Large intestine (tissue), 3 donors: Measurements from ENCODE around the gene TSR3. TPM values are rescaled to one million over a fixed set of nuclear protein-coding genes. Genes with fewer than 3 reads are reported as not detected.

Experiments used
- DNase-seq, 2 donors: peaks; one replicate each; pipeline versions ENCODE4 v3.0.0 to v3.0.0-alpha.2; 2013
- H3K27ac ChIP-seq: one replicate; pipeline ENCODE4 v1.5.1; 2013; ENCODE audit warnings: low read length
- H3K27me3 ChIP-seq: 2 replicates; pipeline ENCODE4 v1.6.1; 2013; ENCODE audit warnings: low read length; ENCODE audit not compliant: control insufficient read depth, insufficient read depth
- H3K36me3 ChIP-seq: 2 replicates; pipeline ENCODE4 v1.6.1; 2013; ENCODE audit warnings: low read length; ENCODE audit not compliant: control insufficient read depth, insufficient read depth
- H3K4me1 ChIP-seq: one replicate; pipeline ENCODE4 v1.6.1; 2013; ENCODE audit warnings: low read length; ENCODE audit not compliant: control insufficient read depth, insufficient read depth
- H3K4me3 ChIP-seq: one replicate; pipeline ENCODE4 v1.5.1; 2013; ENCODE audit warnings: low read length
- H3K9me3 ChIP-seq: one replicate; pipeline ENCODE4 v1.6.1; 2013; ENCODE audit warnings: mild to moderate bottlenecking, low read depth, low read length, moderate library complexity; ENCODE audit not compliant: control insufficient read depth
- WGBS: methylation state at CpG from one replicate; pipeline ENCODE4 v1.1.5; 2013; ENCODE audit warnings: low lambda C conversion rate; ENCODE audit not compliant: insufficient coverage; 5-methylcytosine and 5-hydroxymethylcytosine counted together
- polyA plus RNA-seq: library from polyadenylated mRNA; unstranded; fragments of 120-200 nt; gene quantifications from one replicate; pipeline ENCODE4 v1.2.1, GENCODE V29; 2013

Gene TSR3
- polyA plus RNA-seq, 1 donor, result 40.0 TPM

DNA sequence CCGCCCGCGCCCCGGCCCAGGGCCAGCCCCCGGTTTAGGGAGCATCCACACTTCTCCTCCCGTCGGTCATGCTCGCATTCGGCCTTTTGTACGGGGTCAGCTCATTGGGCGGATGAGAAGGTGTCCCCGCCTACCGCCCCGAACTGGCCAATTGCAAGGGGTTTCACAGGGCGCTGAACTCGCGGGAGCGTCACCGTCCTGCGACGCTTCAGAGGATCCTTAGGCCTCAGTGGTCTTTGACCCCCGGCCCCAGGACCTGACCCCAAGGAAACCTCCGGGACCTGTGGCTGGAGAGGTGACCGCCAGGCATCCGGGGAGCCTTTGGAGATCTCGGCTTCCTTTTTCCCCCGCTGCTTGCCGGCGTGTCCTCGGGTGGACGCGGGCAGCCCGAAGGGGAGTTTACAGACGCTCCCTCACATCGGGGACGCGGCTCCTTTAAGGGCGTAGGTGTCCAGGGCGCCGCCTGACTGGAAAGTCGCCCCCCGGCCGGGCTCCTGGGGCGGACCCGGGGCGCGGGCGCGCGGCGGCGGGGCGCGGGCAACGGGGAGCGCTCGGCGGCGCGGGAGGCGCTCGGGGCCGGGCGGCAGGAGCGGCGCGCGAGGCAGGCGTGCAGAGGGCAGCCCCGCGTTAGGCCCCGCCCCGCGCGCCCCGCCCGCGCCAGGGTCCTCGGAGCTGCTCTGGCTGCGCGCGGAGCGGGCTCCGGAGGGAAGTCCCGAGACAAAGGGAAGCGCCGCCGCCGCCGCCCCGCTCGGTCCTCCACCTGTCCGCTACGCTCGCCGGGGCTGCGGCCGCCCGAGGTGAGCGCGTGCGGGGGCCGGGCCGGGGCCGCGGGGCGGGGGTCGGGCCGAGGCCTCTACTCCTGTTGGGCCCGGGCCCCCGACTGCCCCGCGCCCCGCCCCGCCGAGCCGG lies 42.4 kb downstream of the TSR3 start, which contains the start of gene UBE2I:
TSS of gene UBE2I (plus strand) at position 660 of the 909 bp plus-strand sequence. CDS start 4,395 bp downstream, outside the sequence.
- DNase-seq, result peak; percentile 97 to 100
- no CpG with 5 or more reads among the region's 117 CpGs for WGBS
- H3K9me3 ChIP-seq, result peaks cover 6% of the 10 kb centered on the region

DNA sequence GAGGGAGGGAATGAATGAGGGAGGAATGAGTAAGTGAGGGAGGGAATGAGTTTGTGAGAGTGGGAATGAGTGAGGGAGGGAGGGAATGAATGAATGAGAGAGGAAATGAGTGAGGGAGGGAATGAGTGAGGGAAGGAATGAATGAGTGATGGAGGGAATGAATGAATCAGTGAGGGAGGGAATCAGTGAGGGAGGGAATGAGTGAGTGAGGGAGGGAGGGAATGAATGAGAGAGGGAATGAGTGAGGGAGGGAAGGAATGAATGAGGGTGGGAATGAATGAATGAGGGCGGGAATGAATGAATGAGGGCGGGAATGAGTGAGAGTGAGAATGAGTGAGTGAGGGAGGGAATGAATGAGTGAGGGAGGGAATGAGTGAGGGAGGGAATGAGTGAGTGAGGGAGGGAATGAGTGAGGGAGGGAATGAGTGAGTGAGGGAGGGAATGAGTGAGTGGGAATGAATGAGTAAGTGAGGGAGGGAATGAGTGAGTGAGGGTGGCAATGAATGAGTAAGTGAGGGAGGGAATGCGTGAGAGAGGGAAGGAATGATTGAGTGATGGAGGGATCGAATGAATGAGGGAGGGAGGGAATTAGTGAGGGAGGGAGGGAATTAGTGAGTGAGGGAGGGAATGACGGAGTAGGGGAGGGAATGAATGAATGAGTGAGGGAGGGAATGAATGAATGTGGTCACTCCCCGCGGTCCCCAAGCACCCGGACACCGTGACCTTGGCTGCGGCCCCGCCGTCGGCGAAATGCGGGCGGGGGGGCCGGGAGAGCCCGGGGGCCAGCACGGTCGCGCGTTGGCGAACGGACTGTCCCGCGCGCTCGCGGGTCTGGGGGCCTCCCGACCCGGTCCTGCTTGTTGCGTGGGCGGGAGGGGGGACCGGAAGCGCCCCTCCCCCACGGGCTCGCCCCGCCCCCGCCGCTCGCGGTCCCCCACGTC lies 43.4 kb downstream of the TSR3 start:
- WGBS, result 39% methylated on average over 4 of the region's 43 CpGs
- Histone ChIP-seq H3K27me3 (no peaks in the 10 kb centered on the region), H3K27ac (peak overlapping the region; percentile 37), H3K4me3 (peak overlapping the region; percentile 86), H3K9me3 (no peaks in the 10 kb centered on the region), H3K36me3 (peaks cover 8% of the 10 kb centered on the region), H3K4me1 (peaks cover 36% of the 10 kb centered on the region)
- no peak for DNase-seq

More for the DNA sequence above, 42.4 kb downstream of the TSR3 start, which contains the start of gene UBE2I:
- Histone ChIP-seq H3K36me3 (peaks cover 17% of the 10 kb centered on the region), H3K27me3 (no peaks in the 10 kb centered on the region), H3K27ac (peak within 1 kb of the TSS; percentile 98), H3K4me1 (peaks cover 27% of the 10 kb centered on the region), H3K4me3 (peak within 1 kb of the TSS; percentile 86)

DNA sequence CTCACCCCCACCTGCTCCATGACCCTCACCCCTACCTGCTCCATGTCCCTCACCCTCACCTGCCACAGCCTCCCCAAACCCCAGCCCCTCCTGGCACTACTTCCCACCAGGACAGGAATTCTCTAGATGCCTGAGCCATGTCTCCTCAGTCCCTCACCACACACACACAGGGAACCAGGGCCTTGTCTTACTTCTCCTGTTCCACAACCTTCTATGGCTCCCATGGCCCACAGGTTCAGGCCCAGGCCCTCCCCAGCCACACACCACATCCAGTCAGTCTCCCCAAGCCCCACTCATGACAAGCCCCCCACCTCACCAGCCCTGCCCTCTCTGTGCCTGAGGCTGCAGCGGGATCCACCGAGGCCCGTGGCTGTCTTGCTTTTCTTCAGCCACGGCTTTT lies 45.3 kb downstream of the TSR3 start:
- peaks cover 32% of the 10 kb centered on the region for H3K4me1 ChIP-seq
- H3K27me3 ChIP-seq, result no peaks in the 10 kb centered on the region
- no peaks in the 10 kb centered on the region for H3K36me3 ChIP-seq
- no CpG with 5 or more reads among the region's 4 CpGs for WGBS
- H3K27ac ChIP-seq, result peak overlapping the region; percentile 62
- no peaks in the 10 kb centered on the region for H3K9me3 ChIP-seq
- H3K4me3 ChIP-seq, result no peak overlapping the region
- no peak for DNase-seq

DNA sequence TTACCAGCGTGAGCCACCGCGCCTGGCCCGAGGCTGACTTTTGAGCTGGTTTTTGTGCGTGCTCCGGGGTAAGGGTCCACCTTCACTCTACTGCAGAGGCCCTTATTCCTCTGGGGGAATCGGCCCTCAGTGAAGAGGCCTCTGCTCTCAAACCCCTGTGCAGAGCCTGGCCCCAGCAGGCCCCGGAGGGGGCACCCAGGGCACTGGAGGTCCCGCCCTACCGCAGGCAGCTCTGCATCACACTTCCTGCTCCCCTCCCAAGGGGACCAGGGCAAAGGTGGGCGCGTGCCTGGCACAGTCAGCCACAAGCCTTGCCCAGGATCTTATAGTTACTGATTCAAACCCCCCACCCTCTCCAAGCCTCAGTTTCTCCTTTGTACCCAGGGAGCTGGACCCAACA lies 45.9 kb downstream of the TSR3 start:
- Histone ChIP-seq H3K27ac (peak overlapping the region; percentile 62), H3K4me3 (no peak overlapping the region), H3K4me1 (peaks cover 33% of the 10 kb centered on the region), H3K27me3 (peaks cover under 1% of the 10 kb centered on the region), H3K9me3 (no peaks in the 10 kb centered on the region), H3K36me3 (no peaks in the 10 kb centered on the region)
- WGBS, result no CpG with 5 or more reads among the region's 12 CpGs
- DNase-seq, result peak; percentile 70 to 87

DNA sequence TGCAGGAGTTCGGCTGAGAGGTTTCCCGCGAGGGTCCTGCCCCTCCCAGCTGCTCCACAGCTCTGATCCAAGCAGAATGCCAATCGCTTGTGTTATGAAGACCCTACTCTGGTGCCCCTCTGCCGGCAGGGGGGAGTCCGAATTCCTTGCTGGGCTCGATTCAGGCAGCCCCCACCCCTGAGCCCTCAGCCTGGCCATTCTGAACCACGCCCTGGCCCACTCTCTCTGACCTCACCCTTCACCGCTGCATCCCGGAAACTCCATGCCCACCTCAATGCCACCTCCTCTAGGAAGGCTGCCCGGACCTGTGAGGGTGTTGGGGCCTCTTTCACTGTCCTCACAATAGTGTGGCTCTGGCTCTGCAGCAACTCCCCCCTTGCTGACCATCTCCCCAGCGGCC lies 50.1 kb downstream of the TSR3 start:
- peaks cover 6% of the 10 kb centered on the region for H3K27me3 ChIP-seq
- peaks cover 61% of the 10 kb centered on the region for H3K4me1 ChIP-seq
- DNase-seq, result no peak
- no peaks in the 10 kb centered on the region for H3K9me3 ChIP-seq
- no peaks in the 10 kb centered on the region for H3K36me3 ChIP-seq
- H3K27ac ChIP-seq, result no peak overlapping the region
- H3K4me3 ChIP-seq, result no peak overlapping the region
- WGBS, result 50% methylated on average over 2 of the region's 12 CpGs

DNA sequence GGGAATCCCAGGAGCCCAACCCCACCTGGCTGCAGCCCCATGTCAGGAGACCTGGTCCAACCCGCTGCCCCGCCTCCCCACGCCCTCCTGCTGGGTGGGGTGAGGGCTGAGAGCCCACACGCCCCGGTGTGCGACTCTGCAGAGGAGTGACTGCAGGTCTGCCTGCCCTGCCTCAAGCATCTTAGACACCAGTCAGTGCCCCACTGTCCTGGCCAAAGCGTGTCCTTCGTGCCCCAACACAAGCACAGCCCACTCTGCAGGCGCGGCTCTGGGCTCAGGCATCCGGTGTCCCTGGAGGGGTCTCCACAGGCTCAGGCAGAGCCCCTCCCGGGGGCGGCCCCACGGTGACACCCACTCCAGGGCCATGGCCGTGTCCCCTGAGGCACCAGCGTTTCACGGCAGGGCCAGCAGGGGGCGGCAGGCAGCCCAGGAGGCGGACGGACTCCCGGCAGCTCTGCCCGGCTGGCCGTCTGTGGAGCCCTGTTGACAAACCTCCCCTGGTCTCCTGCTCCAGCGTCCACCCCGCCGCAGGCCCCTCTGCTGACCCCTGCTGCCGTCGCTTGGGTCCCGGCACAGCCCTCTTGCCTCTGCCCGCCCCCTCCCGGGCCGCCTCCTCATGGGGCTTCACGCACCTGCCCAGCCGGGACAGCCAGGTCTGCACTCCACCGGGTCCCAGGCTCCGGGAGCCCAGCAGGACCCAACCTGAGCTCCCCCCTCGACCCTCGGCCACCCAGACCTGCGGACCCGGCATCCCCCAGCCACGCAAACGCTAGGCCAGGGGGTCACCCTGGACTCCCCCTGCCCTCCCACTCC lies 50.8 kb downstream of the TSR3 start:
- peaks cover 6% of the 10 kb centered on the region for H3K27me3 ChIP-seq
- no peak overlapping the region for H3K27ac ChIP-seq
- no CpG with 5 or more reads among the region's 42 CpGs for WGBS
- peak; percentile 66 for DNase-seq
- H3K36me3 ChIP-seq, result no peaks in the 10 kb centered on the region
- peak overlapping the region; percentile 35 for H3K4me3 ChIP-seq
- H3K4me1 ChIP-seq, result peaks cover 58% of the 10 kb centered on the region
- H3K9me3 ChIP-seq, result no peaks in the 10 kb centered on the region

DNA sequence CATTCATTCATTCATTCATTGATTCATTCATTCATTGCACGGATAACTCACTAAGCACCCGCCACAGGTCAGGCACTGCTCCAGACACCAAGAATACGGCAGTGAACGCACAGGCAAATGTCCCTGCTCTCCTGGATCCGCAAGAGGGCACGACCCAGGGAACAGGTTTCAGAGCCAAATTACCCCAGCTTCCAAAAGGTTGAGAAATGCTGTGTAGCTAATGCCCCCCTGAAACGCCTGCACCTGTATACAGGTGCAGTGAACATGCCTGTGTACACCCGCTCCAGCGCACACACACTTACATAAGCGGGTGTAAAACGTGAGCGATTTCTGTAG lies 51.8 kb downstream of the TSR3 start:
- Histone ChIP-seq H3K9me3 (no peaks in the 10 kb centered on the region), H3K4me3 (no peak overlapping the region), H3K4me1 (peaks cover 49% of the 10 kb centered on the region), H3K27me3 (peaks cover 6% of the 10 kb centered on the region), H3K36me3 (no peaks in the 10 kb centered on the region), H3K27ac (no peak overlapping the region)
- WGBS, result no CpG with 5 or more reads among the region's 12 CpGs
- DNase-seq, result no peak

Other genes with a start within 250 kb of the TSR3 start
- 9.8 TPM for gene CACNA1H, start 198.8 kb downstream of the TSR3 start, polyA plus RNA-seq
- 25.4 TPM for gene TPSG1, start 126.6 kb downstream of the TSR3 start, polyA plus RNA-seq
- 0.34 TPM for gene TPSB2, start 121.7 kb downstream of the TSR3 start, polyA plus RNA-seq
- gene TPSAB1, start 111.2 kb downstream of the TSR3 start, polyA plus RNA-seq, result 0.30 TPM
- 0.06 TPM for gene TPSD1, start 95.8 kb downstream of the TSR3 start, polyA plus RNA-seq
- gene UBE2I, start 42.2 kb downstream of the TSR3 start, polyA plus RNA-seq, result 130 TPM
- gene BAIAP3, start 18.2 kb downstream of the TSR3 start, polyA plus RNA-seq, result 8.1 TPM
- gene GNPTG, start 53 bp upstream of the TSR3 start, polyA plus RNA-seq, result 68.3 TPM
- 21.9 TPM for gene UNKL, start 62.8 kb upstream of the TSR3 start, polyA plus RNA-seq
- gene UQCC4, start 68.9 kb upstream of the TSR3 start, polyA plus RNA-seq, result 18.5 TPM
- gene PERCC1, start 79.2 kb upstream of the TSR3 start, polyA plus RNA-seq, result 1.3 TPM
- gene CCDC154, start 92.7 kb upstream of the TSR3 start, polyA plus RNA-seq, result 2.9 TPM
- 93.6 TPM for gene CLCN7, start 123.2 kb upstream of the TSR3 start, polyA plus RNA-seq
- 0.19 TPM for gene PTX4, start 137.1 kb upstream of the TSR3 start, polyA plus RNA-seq
- gene TELO2, start 141.5 kb upstream of the TSR3 start, polyA plus RNA-seq, result 50.1 TPM
- gene TMEM204, start 181.8 kb upstream of the TSR3 start, polyA plus RNA-seq, result 9.4 TPM